Type B pancreatic cell (in vitro differentiated cells): ENCODE measurements around the gene MAP2K3. TPM values are rescaled to one million over a fixed set of nuclear protein-coding genes. Genes with fewer than 3 reads are reported as not detected.
"Not testable (repeated sequence)": the region's sequence is repeated elsewhere in the genome, so short reads cannot be mapped to it uniquely, and the experiment has no call there.

ENCODE experiments used
- DNase-seq: peaks from one replicate; pipeline ENCODE4 v3.0.0; 2021; ENCODE audit warnings: mixed read lengths; ENCODE audit not compliant: unreplicated experiment; ENCODE audit errors: extremely low spot score
- H3K27ac Mint-ChIP-seq: 2 replicates; pipeline ENCODE4 v1.8.0; 2021; ENCODE audit warnings: mild to moderate bottlenecking, mixed read lengths
- H3K27me3 Mint-ChIP-seq: 2 replicates; pipeline ENCODE4 v1.8.0; 2021; ENCODE audit warnings: mixed read lengths
- H3K36me3 Mint-ChIP-seq: 2 replicates; pipeline ENCODE4 v1.8.0; 2021; ENCODE audit warnings: mixed read lengths
- H3K4me1 Mint-ChIP-seq: one replicate; pipeline ENCODE4 v1.8.0; 2021; ENCODE audit warnings: mixed read lengths; ENCODE audit not compliant: unreplicated experiment
- H3K4me3 Mint-ChIP-seq: 2 replicates; pipeline ENCODE4 v1.8.0; 2021; ENCODE audit warnings: mild to moderate bottlenecking, mixed read lengths
- H3K9me3 Mint-ChIP-seq: 2 replicates; pipeline ENCODE4 v1.8.0; 2021; ENCODE audit warnings: mixed read lengths
- CTCF ChIP-seq: fragments of 200-600 bp; sonication (generic); conservative IDR thresholded peaks from 2 replicates; pipeline ENCODE4 v1.5.0; 2021; ENCODE audit warnings: antibody characterized with exemption, mild to moderate bottlenecking
- total RNA-seq: library from RNA; stranded (reverse); gene quantifications from 2 replicates; pipeline ENCODE4 v1.2.1, GENCODE V29; 2021; ENCODE audit warnings: low replicate concordance

MAP2K3 gene
- total RNA-seq, 1 donor from 2014 or later, result 23.6 TPM

- not testable (repeated sequence) for H3K36me3 Mint-ChIP-seq, H3K4me3 Mint-ChIP-seq, H3K27ac Mint-ChIP-seq, H3K9me3 Mint-ChIP-seq, DNase-seq, H3K4me1 Mint-ChIP-seq, H3K27me3 Mint-ChIP-seq
These were observed 24.4 kb downstream of the MAP2K3 start for GRCh38 chr17:21308931-21309381.

- not testable (repeated sequence) for H3K4me3 Mint-ChIP-seq, H3K27ac Mint-ChIP-seq, H3K4me1 Mint-ChIP-seq, H3K36me3 Mint-ChIP-seq, DNase-seq, H3K27me3 Mint-ChIP-seq, H3K9me3 Mint-ChIP-seq
These were observed 25.7 kb downstream of the MAP2K3 start for GRCh38 chr17:21310061-21310765.

GRCh38 chr17:21310766-21311602 is 26.5 kb downstream of the MAP2K3 start:
- not testable (repeated sequence) for H3K27me3 Mint-ChIP-seq, H3K36me3 Mint-ChIP-seq, H3K9me3 Mint-ChIP-seq, H3K4me1 Mint-ChIP-seq, H3K4me3 Mint-ChIP-seq, H3K27ac Mint-ChIP-seq
- peak; percentile 34 for DNase-seq

GRCh38 chr17:21313320-21313719 is 28.8 kb downstream of the MAP2K3 start:
- no peak overlapping the region for H3K27ac Mint-ChIP-seq
- TF ChIP-seq CTCF, result no peak
- DNase-seq, result peak; percentile 48
- H3K27me3 Mint-ChIP-seq, result no peaks in the 10 kb centered on the region
- H3K4me3 Mint-ChIP-seq, result no peak overlapping the region
- peaks cover 8% of the 10 kb centered on the region for H3K36me3 Mint-ChIP-seq
- H3K9me3 Mint-ChIP-seq, result no peaks in the 10 kb centered on the region
- no peaks in the 10 kb centered on the region for H3K4me1 Mint-ChIP-seq

- H3K36me3 Mint-ChIP-seq, H3K4me1 Mint-ChIP-seq, H3K9me3 Mint-ChIP-seq, H3K4me3 Mint-ChIP-seq, H3K27me3 Mint-ChIP-seq, H3K27ac Mint-ChIP-seq: not testable (repeated sequence)
- peak; percentile 32 for DNase-seq
These were observed 29.2 kb downstream of the MAP2K3 start for GRCh38 chr17:21313761-21314160.

GRCh38 chr17:21314261-21314664 is 29.8 kb downstream of the MAP2K3 start:
- H3K36me3 Mint-ChIP-seq, H3K4me3 Mint-ChIP-seq, H3K27ac Mint-ChIP-seq, H3K27me3 Mint-ChIP-seq, H3K9me3 Mint-ChIP-seq, H3K4me1 Mint-ChIP-seq: not testable (repeated sequence)
- peak; percentile 60 for DNase-seq

GRCh38 chr17:21314701-21315111 is 30.2 kb downstream of the MAP2K3 start:
- H3K27ac Mint-ChIP-seq, H3K4me1 Mint-ChIP-seq, H3K9me3 Mint-ChIP-seq, H3K27me3 Mint-ChIP-seq, H3K4me3 Mint-ChIP-seq, H3K36me3 Mint-ChIP-seq: not testable (repeated sequence)
- peak; percentile 36 for DNase-seq

GRCh38 chr17:21315246-21316000 is 30.9 kb downstream of the MAP2K3 start:
- not testable (repeated sequence) for DNase-seq, H3K27me3 Mint-ChIP-seq

GRCh38 chr17:21316212-21316886 is 31.8 kb downstream of the MAP2K3 start:
- DNase-seq, H3K9me3 Mint-ChIP-seq, H3K36me3 Mint-ChIP-seq, H3K4me1 Mint-ChIP-seq, H3K27ac Mint-ChIP-seq, H3K27me3 Mint-ChIP-seq, H3K4me3 Mint-ChIP-seq: not testable (repeated sequence)

More at GRCh38 chr17:21315246-21316000, 30.9 kb downstream of the MAP2K3 start:
- H3K4me1 Mint-ChIP-seq, H3K36me3 Mint-ChIP-seq, H3K27ac Mint-ChIP-seq, H3K4me3 Mint-ChIP-seq, H3K9me3 Mint-ChIP-seq: not testable (repeated sequence)

GRCh38 chr17:21316887-21317500 is 32.5 kb downstream of the MAP2K3 start:
- not testable (repeated sequence) for H3K4me1 Mint-ChIP-seq, H3K9me3 Mint-ChIP-seq, H3K27ac Mint-ChIP-seq, H3K4me3 Mint-ChIP-seq, DNase-seq, H3K36me3 Mint-ChIP-seq, H3K27me3 Mint-ChIP-seq

- not testable (repeated sequence) for H3K4me1 Mint-ChIP-seq, H3K9me3 Mint-ChIP-seq, H3K4me3 Mint-ChIP-seq, H3K27me3 Mint-ChIP-seq, H3K36me3 Mint-ChIP-seq, H3K27ac Mint-ChIP-seq, DNase-seq
These were observed 33.3 kb downstream of the MAP2K3 start for GRCh38 chr17:21317821-21318220.
